H1 (cell line): ENCODE data around the gene NR4A3. TPM values are rescaled to one million over a fixed set of nuclear protein-coding genes. Genes with fewer than 3 reads are reported as not detected.

Experiments used
- CTCF ChIA-PET: fragments of 300-600 bp; sonication (Branson Sonifier 250); formaldehyde crosslinking; loops from one replicate; lab custom pipeline; 2021; ENCODE audit not compliant: partially characterized antibody; lab: Charles Lee
- POLR2A ChIA-PET: fragments of 300-600 bp; sonication (Branson Sonifier 250); formaldehyde crosslinking; loops from one replicate; lab custom pipeline; 2021; ENCODE audit warnings: inconsistent platforms; ENCODE audit not compliant: partially characterized antibody; lab: Charles Lee
- DNase-seq, 2 experiments: peaks; one replicate each; pipeline versions ENCODE4 v3.0.0 to v3.0.0-alpha.2; 2010 to 2022; ENCODE audit warnings: low spot score in 2 of 2, low read depth in 1 of 2, mixed read lengths in 1 of 2
- FAIRE-seq: peaks from 2 replicates; lab custom pipeline; 2011; peaks lifted over from hg19 to GRCh38; lab: Jason Lieb, UNC
- H2AFZ ChIP-seq: 2 replicates; pipeline ENCODE4 v1.8.1; 2012; ENCODE audit warnings: low read length, inconsistent platforms
- H2AK5ac ChIP-seq: 2 replicates; pipeline ENCODE4 v1.6.1; 2013; ENCODE audit warnings: low read depth, low read length
- H2BK120ac ChIP-seq: replicated peaks from 2 replicates; pipeline ENCODE3; 2013; ENCODE audit warnings: low read depth, low read length, inconsistent platforms
- H2BK12ac ChIP-seq: 2 replicates; pipeline ENCODE4 v1.6.1; 2013; ENCODE audit warnings: low read depth, low read length
- H2BK15ac ChIP-seq: 2 replicates; pipeline ENCODE4 v1.6.1; 2013; ENCODE audit warnings: low read length
- H2BK20ac ChIP-seq: 2 replicates; pipeline ENCODE4 v1.6.1; 2013; ENCODE audit warnings: low read length
- H2BK5ac ChIP-seq: 2 replicates; pipeline ENCODE4 v1.6.1; 2013; ENCODE audit warnings: low read depth, low read length
- H3K14ac ChIP-seq: 2 replicates; pipeline ENCODE4 v1.6.1; 2013; ENCODE audit warnings: inconsistent platforms; ENCODE audit not compliant: insufficient read length
- H3K18ac ChIP-seq: 2 replicates; pipeline ENCODE4 v1.6.1; 2013; ENCODE audit warnings: low read length; ENCODE audit errors: extremely low read depth
- H3K23ac ChIP-seq: 2 replicates; pipeline ENCODE4 v1.6.1; 2013; ENCODE audit warnings: inconsistent platforms; ENCODE audit not compliant: insufficient read length
- H3K23me2 ChIP-seq: 2 replicates; pipeline ENCODE4 v1.6.1; 2013; ENCODE audit warnings: low read depth, low read length
- H3K27ac ChIP-seq: 2 replicates; pipeline ENCODE4 v1.6.1; 2011; ENCODE audit warnings: low read depth, low read length, inconsistent platforms
- H3K27me3 ChIP-seq, 4 experiments: replicated peaks in 1 of 4; 1 replicate in 1 of 4; 2 replicates in 3 of 4; pipeline versions ENCODE4 v1.6.1 to v1.8.1; 2011 to 2013; ENCODE audit warnings: low read length in 3 of 4, mild to moderate bottlenecking in 3 of 4, inconsistent platforms in 2 of 4, mixed read lengths in 2 of 4, moderate library complexity in 1 of 4; ENCODE audit not compliant: control insufficient read depth in 3 of 4, insufficient read depth in 3 of 4; ENCODE audit errors: extremely low read depth in 1 of 4
- H3K36me3 ChIP-seq, 4 experiments: 2 replicates each; pipeline versions ENCODE4 v1.6.1 to v1.8.1; 2011 to 2013; ENCODE audit warnings: mild to moderate bottlenecking in 4 of 4, low read length in 3 of 4, moderate library complexity in 2 of 4, control low read depth in 1 of 4, inconsistent platforms in 1 of 4; ENCODE audit not compliant: insufficient read depth in 4 of 4, control insufficient read depth in 2 of 4
- H3K4ac ChIP-seq: replicated peaks from 2 replicates; pipeline ENCODE3; 2013; ENCODE audit warnings: low read length, low read depth, mixed read lengths, inconsistent platforms; ENCODE audit not compliant: insufficient read length
- H3K4me1 ChIP-seq, 4 experiments: replicated peaks in 1 of 4; 1 replicate in 1 of 4; 2 replicates in 3 of 4; pipeline versions ENCODE4 v1.6.1 to v1.8.1; 2011 to 2013; ENCODE audit warnings: low read length in 3 of 4, inconsistent platforms in 2 of 4, mixed read lengths in 1 of 4; ENCODE audit not compliant: insufficient read depth in 4 of 4, control insufficient read depth in 3 of 4
- H3K4me2 ChIP-seq, 2 experiments: 2 replicates each; pipeline versions ENCODE4 v1.6.1 to v1.8.1; 2011 to 2013; ENCODE audit warnings: low read depth in 2 of 2, low read length in 2 of 2, control low read depth in 1 of 2, inconsistent platforms in 1 of 2, mild to moderate bottlenecking in 1 of 2; ENCODE audit not compliant: insufficient read depth in 1 of 2
- H3K4me3 ChIP-seq, 4 experiments: fragments of 200-600, 300-600 bp in 1 of 4; sonication (generic), shearing (Covaris generic), sonication (Bioruptor Twin) in 1 of 4; 2 replicates each; pipeline versions ENCODE4 v1.5.1 to v1.8.1; 2011 to 2016; ENCODE audit warnings: low read length in 4 of 4, low read depth in 3 of 4, control low read depth in 2 of 4, inconsistent platforms in 2 of 4, mild to moderate bottlenecking in 2 of 4, mixed read lengths in 1 of 4, moderate library complexity in 1 of 4; ENCODE audit not compliant: insufficient read depth in 2 of 4; ENCODE audit errors: extremely low read depth in 1 of 4
- H3K56ac ChIP-seq: replicated peaks from 2 replicates; pipeline ENCODE3; 2013; ENCODE audit warnings: low read depth, mild to moderate bottlenecking, mixed read lengths, low read length, inconsistent platforms; ENCODE audit not compliant: insufficient read length
- H3K79me1 ChIP-seq: 2 replicates; pipeline ENCODE4 v1.6.1; 2013; ENCODE audit warnings: low read depth, low read length, control low read depth
- H3K79me2 ChIP-seq, 2 experiments: 2 replicates each; pipeline versions ENCODE4 v1.6.1 to v1.8.1; 2012 to 2013; ENCODE audit warnings: low read length in 2 of 2, mild to moderate bottlenecking in 2 of 2, inconsistent platforms in 1 of 2; ENCODE audit not compliant: insufficient read depth in 2 of 2, control insufficient read depth in 1 of 2
- H3K9ac ChIP-seq, 4 experiments: replicated peaks in 1 of 4; 1 replicate in 1 of 4; 2 replicates in 3 of 4; pipeline versions ENCODE4 v1.6.1 to v1.8.1; 2011 to 2013; ENCODE audit warnings: low read depth in 3 of 4, low read length in 3 of 4, control low read depth in 2 of 4, mild to moderate bottlenecking in 2 of 4, moderate library complexity in 2 of 4, inconsistent platforms in 1 of 4; ENCODE audit errors: extremely low read depth in 1 of 4
- H3K9me3 ChIP-seq, 2 experiments: 2 replicates each; pipeline versions ENCODE4 v1.6.1 to v1.8.1; 2012 to 2013; ENCODE audit warnings: mild to moderate bottlenecking in 2 of 2, moderate library complexity in 2 of 2, control low read depth in 1 of 2, inconsistent platforms in 1 of 2, low read depth in 1 of 2, low read length in 1 of 2, mixed read lengths in 1 of 2; ENCODE audit not compliant: insufficient read depth in 2 of 2
- H4K20me1 ChIP-seq, 2 experiments: replicated peaks in 1 of 2; 2 replicates each; pipeline versions ENCODE3 to v1.8.1; 2011 to 2013; ENCODE audit warnings: inconsistent platforms in 2 of 2, low read length in 2 of 2, mild to moderate bottlenecking in 1 of 2; ENCODE audit not compliant: insufficient read depth in 2 of 2, control insufficient read depth in 1 of 2
- H4K5ac ChIP-seq: 2 replicates; pipeline ENCODE4 v1.6.1; 2013; ENCODE audit warnings: low read length, low read depth, mixed read lengths, inconsistent platforms; ENCODE audit not compliant: insufficient read length
- H4K8ac ChIP-seq: 2 replicates; pipeline ENCODE4 v1.8.0; 2013; ENCODE audit warnings: mild to moderate bottlenecking, moderate library complexity, low read length, inconsistent platforms; ENCODE audit not compliant: insufficient read depth; ENCODE audit errors: extremely low read depth
- H4K91ac ChIP-seq: replicated peaks from 2 replicates; pipeline ENCODE3; 2013; ENCODE audit warnings: low read length, mixed read lengths, inconsistent platforms; ENCODE audit not compliant: insufficient read length
- HDAC2 ChIP-seq, 2 experiments: fragments of 300-600 bp in 1 of 2; sonication (generic) in 1 of 2; IDR thresholded peaks; 2 replicates each; pipeline ENCODE4 v1.6.1; 2011 to 2012; ENCODE audit warnings: low read depth in 2 of 2, low read length in 2 of 2, mild to moderate bottlenecking in 2 of 2, moderate library complexity in 2 of 2, borderline replicate concordance in 1 of 2, inconsistent platforms in 1 of 2
- KDM5A ChIP-seq: fragments of 200-600 bp; IDR thresholded peaks from 2 replicates; pipeline ENCODE4 v1.7.1; 2012; ENCODE audit warnings: mild to moderate bottlenecking, low read length, inconsistent platforms, mixed read lengths
- SP1 ChIP-seq: IDR thresholded peaks from 2 replicates; pipeline ENCODE4 v1.6.1; 2011; ENCODE audit warnings: low read depth, low read length
- TAF1 ChIP-seq: IDR thresholded peaks from 2 replicates; pipeline ENCODE4 v1.6.1; 2011; ENCODE audit warnings: mild to moderate bottlenecking, low read depth, low read length
- TCF12 ChIP-seq: IDR thresholded peaks from 2 replicates; pipeline ENCODE4 v1.6.1; 2011; ENCODE audit warnings: low read depth, mild to moderate bottlenecking, low read length
- TEAD4 ChIP-seq: IDR thresholded peaks from 2 replicates; pipeline ENCODE4 v1.6.1; 2012; ENCODE audit warnings: low read depth, low read length, inconsistent platforms, mixed read lengths
- polyA plus RNA-seq, 7 experiments: library from polyadenylated mRNA; depleted of rRNA in 3 of 7; stranded (reverse) in 5 of 7; unstranded in 2 of 7; fragments of >200 nt in 5 of 7; fragments of 200-250 nt in 2 of 7; gene quantifications; 1 replicate in 5 of 7; 2 replicates in 1 of 7; 4 replicates in 1 of 7; pipeline versions ENCODE4 v1.2.1 to v1.2.3, GENCODE V29; 2011 to 2013; ENCODE audit warnings: missing spikeins in 2 of 7, mixed read lengths in 2 of 7
- total RNA-seq: library from RNA; stranded (reverse); fragmentation: NEBNext Ultra II Directional; extraction: Animal tissue kit (Norgen Biotek cat#: 25700); gene quantifications from 2 replicates; pipeline ENCODE4 v1.2.1, GENCODE V29; 2021

The NR4A3 gene
- total and polyA plus RNA-seq, 2 of the 8 experiments (the other 6 are each of a cell fraction or from before 2014, with no cell fraction given), result 0.05 to 0.30 TPM

DNA sequence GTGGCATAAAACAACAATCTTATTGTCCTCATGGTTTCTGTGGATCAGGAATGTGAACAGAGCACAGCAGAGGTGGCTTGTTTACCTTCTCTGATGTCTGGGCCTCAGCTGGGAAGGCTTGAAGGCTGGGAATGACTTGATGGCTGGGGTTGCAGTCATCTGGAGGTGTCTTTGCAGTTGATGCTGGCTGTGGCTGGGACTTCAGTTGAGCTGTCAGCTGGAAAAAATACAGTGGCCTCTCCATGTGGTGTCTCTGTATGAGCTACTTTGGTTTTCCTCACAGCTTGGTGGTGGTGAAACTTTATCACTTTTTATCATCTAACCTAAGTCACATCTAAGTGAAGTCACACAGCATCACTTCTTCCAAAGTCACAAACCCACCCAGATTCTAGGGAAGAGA is 60.1 kb downstream of the NR4A3 start:
- H3K4me3 ChIP-seq, result no peak overlapping the region
- no peak overlapping the region for H2BK5ac ChIP-seq
- H4K20me1 ChIP-seq, result no peaks in the 10 kb centered on the region
- no peak overlapping the region for H3K56ac ChIP-seq
- FAIRE-seq, result no peak
- no peak overlapping the region for H3K14ac ChIP-seq
- no peaks in the 10 kb centered on the region for H3K9me3 ChIP-seq
- CTCF ChIA-PET, result no interaction called here
- H3K36me3 ChIP-seq, result no peaks in the 10 kb centered on the region
- no peak overlapping the region for H3K9ac ChIP-seq
- no peaks in the 10 kb centered on the region for H3K4me1 ChIP-seq
- H4K5ac ChIP-seq, result no peak overlapping the region
- no peak overlapping the region for H3K27ac ChIP-seq
- H3K4ac ChIP-seq, result no peak overlapping the region
- H4K91ac ChIP-seq, result no peak overlapping the region
- no peak overlapping the region for H2AK5ac ChIP-seq
- no peak overlapping the region for H2AFZ ChIP-seq
- no peak overlapping the region for H3K23ac ChIP-seq
- H2BK15ac ChIP-seq, result no peak overlapping the region
- H2BK12ac ChIP-seq, result no peak overlapping the region
- no peaks in the 10 kb centered on the region for H3K23me2 ChIP-seq
- H4K8ac ChIP-seq, result no peak overlapping the region; the same call in 1 of the 2 replicates
- no peaks in the 10 kb centered on the region for H3K27me3 ChIP-seq
- POLR2A ChIA-PET, result no interaction called here
- H2BK120ac ChIP-seq, result no peak overlapping the region
- H2BK20ac ChIP-seq, result no peak overlapping the region
- H3K18ac ChIP-seq, result no peak overlapping the region
- H3K79me2 ChIP-seq, result no peaks in the 10 kb centered on the region
- DNase-seq, result no peak
- TF ChIP-seq KDM5A (no peak), HDAC2 (IDR thresholded peaks at IDR 0.05; ENCODE audit: borderline replicate concordance in 1 of 2, low read depth in 2 of 2, low read length in 2 of 2) (no peak), TCF12 (no peak), TAF1 (no peak), TEAD4 (no peak), SP1 (no peak)
- H3K79me1 ChIP-seq, result no peaks in the 10 kb centered on the region
- H3K4me2 ChIP-seq, result no peak overlapping the region
